Heart left ventricle (tissue), 13 donors: ENCODE results near the gene SLC16A8.

Source experiments
- POLR2A ChIP-seq, 2 donors: fragments of 450-650 bp; IDR thresholded peaks; one replicate each; pipeline ENCODE4 v1.6.1; 2017; ENCODE audit warnings: antibody characterized with exemption in 2 of 2, mild to moderate bottlenecking in 2 of 2, moderate library complexity in 2 of 2
- TF ChIP-seq, protein P1 (sequence below), 12 donors: fragments of 200-600 bp; sonication (generic) in 4 of 12; IDR thresholded peaks; one replicate each; pipeline versions ENCODE4 v1.5.0 to v1.8.0; 2018 to 2022; ENCODE audit warnings: antibody characterized with exemption in 12 of 12, mild to moderate bottlenecking in 5 of 12
- donor health status: ischemic (EF 13 %, LVEDD 7.1; RV severe dilation, severe dysfunction).
- donor health status: DM: no; HTN: yes; CAD: no.
- donor health status: DM: no; HTN: no; CAD: no.
- donor health status: ischemic (EF 25% LVEDD 6.9; RV normal size, moderate dysfunction).
- donor health status: ischemic (EF 25% LVEDD 5.7; RV mildly dilated, moderate dysfunction).
- donor health status: ischemic (EF 35%, LVEDD 5.7; RV mildly dilated, moderate dysfunction).
- donor health status: nonischemic (EF 11% LVEDD 7.7; RV severe dilation, severe dysfunction).
- donor health status: DM: yes; HTN: yes; CAD: no.
- donor health status: PGD.
- donor health status: ischemic (EF 29% LVEDD 5.4; RV normal size, mild dysfunction).
- donor health status: nonischemic (EF 23%, LVEDD 6.1; RV moderate dilation, normal function).

GRCh38 chr22:38046070-38046748 is 37.8 kb downstream of the SLC16A8 start:
- TF ChIP-seq, protein P1, sequence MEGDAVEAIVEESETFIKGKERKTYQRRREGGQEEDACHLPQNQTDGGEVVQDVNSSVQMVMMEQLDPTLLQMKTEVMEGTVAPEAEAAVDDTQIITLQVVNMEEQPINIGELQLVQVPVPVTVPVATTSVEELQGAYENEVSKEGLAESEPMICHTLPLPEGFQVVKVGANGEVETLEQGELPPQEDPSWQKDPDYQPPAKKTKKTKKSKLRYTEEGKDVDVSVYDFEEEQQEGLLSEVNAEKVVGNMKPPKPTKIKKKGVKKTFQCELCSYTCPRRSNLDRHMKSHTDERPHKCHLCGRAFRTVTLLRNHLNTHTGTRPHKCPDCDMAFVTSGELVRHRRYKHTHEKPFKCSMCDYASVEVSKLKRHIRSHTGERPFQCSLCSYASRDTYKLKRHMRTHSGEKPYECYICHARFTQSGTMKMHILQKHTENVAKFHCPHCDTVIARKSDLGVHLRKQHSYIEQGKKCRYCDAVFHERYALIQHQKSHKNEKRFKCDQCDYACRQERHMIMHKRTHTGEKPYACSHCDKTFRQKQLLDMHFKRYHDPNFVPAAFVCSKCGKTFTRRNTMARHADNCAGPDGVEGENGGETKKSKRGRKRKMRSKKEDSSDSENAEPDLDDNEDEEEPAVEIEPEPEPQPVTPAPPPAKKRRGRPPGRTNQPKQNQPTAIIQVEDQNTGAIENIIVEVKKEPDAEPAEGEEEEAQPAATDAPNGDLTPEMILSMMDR (IDR thresholded peaks at IDR 0.05), result no peak
- no peak for TF ChIP-seq POLR2A (IDR thresholded peaks at IDR 0.05)
